Effector memory CD8-positive, alpha-beta T cell (primary cell): Measurements from ENCODE around the gene CNDP1.
"Not testable (repeated sequence)": the region's sequence is repeated elsewhere in the genome, so short reads cannot be mapped to it uniquely, and the experiment has no call there.

Source experiments
- ATAC-seq: fragments of 150-1000 bp; cut with Tn5 transposase; replicated peaks from 2 replicates; pipeline ENCODE4 v1.10.0; 2021; ENCODE audit warnings: mild to moderate bottlenecking, moderate library complexity
- DNase-seq, 3 experiments: peaks; one replicate each; pipeline ENCODE4 v3.0.0; 2021
- H3K27ac Mint-ChIP-seq, 2 donors: one replicate each; pipeline ENCODE4 v1.8.0; 2022; ENCODE audit warnings: mild to moderate bottlenecking in 2 of 2, mixed read lengths in 2 of 2, moderate library complexity in 2 of 2
- H3K27me3 Mint-ChIP-seq, 2 donors: one replicate each; pipeline ENCODE4 v1.8.0; 2022; ENCODE audit warnings: mixed read lengths in 2 of 2
- H3K36me3 Mint-ChIP-seq: one replicate; pipeline ENCODE4 v1.8.0; 2022; ENCODE audit warnings: mild to moderate bottlenecking, moderate library complexity, mixed read lengths; ENCODE audit not compliant: insufficient read depth
- H3K4me1 Mint-ChIP-seq, 2 donors: one replicate each; pipeline ENCODE4 v1.8.0; 2022; ENCODE audit warnings: low read depth in 2 of 2, mixed read lengths in 2 of 2
- H3K4me3 Mint-ChIP-seq, 2 donors: one replicate each; pipeline ENCODE4 v1.8.0; 2022; ENCODE audit warnings: mild to moderate bottlenecking in 2 of 2, mixed read lengths in 2 of 2, moderate library complexity in 2 of 2
- H3K9me3 Mint-ChIP-seq, 2 donors: one replicate each; pipeline ENCODE4 v1.8.0; 2022; ENCODE audit warnings: mixed read lengths in 2 of 2

The CNDP1 gene

GRCh38 chr18:74550886-74551285, 16.6 kb downstream of the CNDP1 start:
- no peaks in the 10 kb centered on the region for H3K9me3 Mint-ChIP-seq
- H3K4me3 Mint-ChIP-seq = no peak overlapping the region
- H3K27ac Mint-ChIP-seq = peak overlapping the region in 1 of 2 donors; percentile 51
- ATAC-seq = no peak
- no peaks in the 10 kb centered on the region for H3K36me3 Mint-ChIP-seq
- peaks cover 21 to 42% of the 10 kb centered on the region in 2 donors for H3K27me3 Mint-ChIP-seq
- no peak for DNase-seq
- H3K4me1 Mint-ChIP-seq = peaks cover 0 to 5% of the 10 kb centered on the region in 2 donors

- Mint-ChIP-seq H3K36me3 (no peaks in the 10 kb centered on the region), H3K4me1 (peaks cover 0 to 5% of the 10 kb centered on the region in 2 donors), H3K27me3 (peaks cover 27 to 42% of the 10 kb centered on the region in 2 donors), H3K4me3 (no peak overlapping the region), H3K27ac (peak overlapping the region in 1 of 2 donors; percentile 51), H3K9me3 (no peaks in the 10 kb centered on the region)
- ATAC-seq (no peak), DNase-seq (no peak)
These were observed 17.2 kb downstream of the CNDP1 start for GRCh38 chr18:74551452-74551851.

- H3K4me3 Mint-ChIP-seq = no peak overlapping the region
- peak overlapping the region in 1 of 2 donors; percentile 51 for H3K27ac Mint-ChIP-seq
- no peaks in the 10 kb centered on the region for H3K36me3 Mint-ChIP-seq
- peak; percentile 72 to 74 (median 74) for DNase-seq
- H3K27me3 Mint-ChIP-seq = peaks cover 33 to 46% of the 10 kb centered on the region in 2 donors
- H3K4me1 Mint-ChIP-seq = peaks cover 0 to 5% of the 10 kb centered on the region in 2 donors
- H3K9me3 Mint-ChIP-seq = no peaks in the 10 kb centered on the region
- ATAC-seq = peak; percentile 98
These were observed 17.7 kb downstream of the CNDP1 start for GRCh38 chr18:74551936-74552555.

GRCh38 chr18:74556126-74556525, 21.8 kb downstream of the CNDP1 start:
- H3K27me3 Mint-ChIP-seq = peaks cover 44 to 75% of the 10 kb centered on the region in 2 donors
- H3K27ac Mint-ChIP-seq = no peak overlapping the region
- no peak overlapping the region for H3K4me3 Mint-ChIP-seq
- ATAC-seq (no peak), DNase-seq (no peak)
- H3K4me1 Mint-ChIP-seq = peaks cover 0 to 2% of the 10 kb centered on the region in 2 donors
- no peaks in the 10 kb centered on the region for H3K9me3 Mint-ChIP-seq
- no peaks in the 10 kb centered on the region for H3K36me3 Mint-ChIP-seq

GRCh38 chr18:74558096-74558495, 23.8 kb downstream of the CNDP1 start:
- H3K27me3 Mint-ChIP-seq = peaks cover 39 to 81% of the 10 kb centered on the region in 2 donors

GRCh38 chr18:74562131-74562730, 27.9 kb downstream of the CNDP1 start:
- H3K27ac Mint-ChIP-seq = no peak overlapping the region
- H3K4me1 Mint-ChIP-seq = no peaks in the 10 kb centered on the region
- no peaks in the 10 kb centered on the region for H3K36me3 Mint-ChIP-seq
- ATAC-seq (no peak), DNase-seq (no peak)
- no peaks in the 10 kb centered on the region for H3K9me3 Mint-ChIP-seq
- no peak overlapping the region for H3K4me3 Mint-ChIP-seq
- peaks cover 14 to 54% of the 10 kb centered on the region in 2 donors for H3K27me3 Mint-ChIP-seq

More at GRCh38 chr18:74558096-74558495, 23.8 kb downstream of the CNDP1 start:
- no peak for DNase-seq
- H3K9me3 Mint-ChIP-seq = no peaks in the 10 kb centered on the region
- no peaks in the 10 kb centered on the region for H3K36me3 Mint-ChIP-seq
- no peak overlapping the region for H3K27ac Mint-ChIP-seq
- no peaks in the 10 kb centered on the region for H3K4me1 Mint-ChIP-seq
- H3K4me3 Mint-ChIP-seq = no peak overlapping the region
- no peak for ATAC-seq

GRCh38 chr18:74562775-74563174, 28.5 kb downstream of the CNDP1 start:
- Mint-ChIP-seq H3K27ac (no peak overlapping the region), H3K9me3 (no peaks in the 10 kb centered on the region)
- DNase-seq = no peak

GRCh38 chr18:74563999-74564398, 29.7 kb downstream of the CNDP1 start:
- Mint-ChIP-seq H3K27ac (no peak overlapping the region), H3K4me3 (no peak overlapping the region), H3K36me3 (no peaks in the 10 kb centered on the region), H3K9me3 (no peaks in the 10 kb centered on the region), H3K27me3 (peaks cover 23 to 59% of the 10 kb centered on the region in 2 donors), H3K4me1 (no peaks in the 10 kb centered on the region)
- DNase-seq (no peak), ATAC-seq (no peak)

More at GRCh38 chr18:74562775-74563174, 28.5 kb downstream of the CNDP1 start:
- no peak overlapping the region for H3K4me3 Mint-ChIP-seq
- H3K4me1 Mint-ChIP-seq = no peaks in the 10 kb centered on the region
- peaks cover 14 to 54% of the 10 kb centered on the region in 2 donors for H3K27me3 Mint-ChIP-seq
- no peaks in the 10 kb centered on the region for H3K36me3 Mint-ChIP-seq
- no peak for ATAC-seq

GRCh38 chr18:74565164-74565563, 30.9 kb downstream of the CNDP1 start:
- not testable (repeated sequence) for H3K36me3 Mint-ChIP-seq, H3K9me3 Mint-ChIP-seq, ATAC-seq, H3K27ac Mint-ChIP-seq, H3K4me3 Mint-ChIP-seq, H3K4me1 Mint-ChIP-seq, DNase-seq
- peaks cover 30 to 59% of the 10 kb centered on the region in 2 donors for H3K27me3 Mint-ChIP-seq

GRCh38 chr18:74565993-74566392, 31.7 kb downstream of the CNDP1 start:
- H3K9me3 Mint-ChIP-seq, H3K27ac Mint-ChIP-seq, H3K36me3 Mint-ChIP-seq, H3K4me3 Mint-ChIP-seq, H3K4me1 Mint-ChIP-seq, ATAC-seq, DNase-seq: not testable (repeated sequence)
- peaks cover 36 to 51% of the 10 kb centered on the region in 2 donors for H3K27me3 Mint-ChIP-seq

- Mint-ChIP-seq H3K4me1 (no peaks in the 10 kb centered on the region), H3K4me3 (no peak overlapping the region), H3K36me3 (no peaks in the 10 kb centered on the region), H3K27me3 (peaks cover 35 to 37% of the 10 kb centered on the region in 2 donors), H3K27ac (no peak overlapping the region), H3K9me3 (no peaks in the 10 kb centered on the region)
- ATAC-seq (no peak), DNase-seq (no peak)
These were observed 33.5 kb downstream of the CNDP1 start for GRCh38 chr18:74567822-74568221.

- Mint-ChIP-seq H3K36me3 (no peaks in the 10 kb centered on the region), H3K27ac (no peak overlapping the region), H3K27me3 (peaks cover 30 to 44% of the 10 kb centered on the region in 2 donors), H3K4me3 (no peak overlapping the region), H3K4me1 (no peaks in the 10 kb centered on the region), H3K9me3 (no peaks in the 10 kb centered on the region)
- DNase-seq = no peak
- no peak for ATAC-seq
These were observed 35.1 kb downstream of the CNDP1 start for GRCh38 chr18:74569401-74569800.

- Mint-ChIP-seq H3K27ac (no peak overlapping the region), H3K27me3 (peaks cover 30 to 50% of the 10 kb centered on the region in 2 donors), H3K4me3 (no peak overlapping the region), H3K9me3 (no peaks in the 10 kb centered on the region), H3K36me3 (no peaks in the 10 kb centered on the region), H3K4me1 (no peaks in the 10 kb centered on the region)
- DNase-seq (no peak), ATAC-seq (no peak)
These were observed 36.0 kb downstream of the CNDP1 start for GRCh38 chr18:74570266-74570665.
